Measurements from ENCODE around the gene UBE2S.
A peak's percentile ranks its signal among the peaks of the same experiment; 100 is the strongest.

Gene UBE2S

GRCh38 chr19:55362174-55362989, 45.2 kb downstream of the UBE2S start:
- no peak for DNase-seq (ENCODE audit: low read depth in 2 of 2)

- no peak for DNase-seq (ENCODE audit: low read depth in 2 of 2)
These were observed 46.7 kb downstream of the UBE2S start for GRCh38 chr19:55360902-55361301.

- no peak for DNase-seq (ENCODE audit: low read depth in 2 of 2)
These were observed 48.4 kb downstream of the UBE2S start for GRCh38 chr19:55358943-55359908.

- DNase-seq (ENCODE audit: low read depth in 2 of 2) = no peak
These were observed 49.1 kb downstream of the UBE2S start for GRCh38 chr19:55358493-55358892.

- no peak for DNase-seq (ENCODE audit: low read depth in 2 of 2)
These were observed 52.3 kb downstream of the UBE2S start for GRCh38 chr19:55355213-55355821.

- no peak for DNase-seq (ENCODE audit: low read depth in 2 of 2)
These were observed 52.8 kb downstream of the UBE2S start, which contains the start of gene COX6B2 for GRCh38 chr19:55354698-55355212. Gene COX6B2 (minus strand): TSS chr19:55354719. CDS start chr19:55354521, 198 bp downstream.

- peak in 1 of 2 donors; percentile 36 for DNase-seq (ENCODE audit: low read depth in 2 of 2)
These were observed 53.5 kb downstream of the UBE2S start for GRCh38 chr19:55353803-55354697.

- DNase-seq (ENCODE audit: low read depth in 2 of 2) = no peak
These were observed 54.2 kb downstream of the UBE2S start for GRCh38 chr19:55353356-55353802.

GRCh38 chr19:55352549-55353145, 54.9 kb downstream of the UBE2S start:
- DNase-seq (ENCODE audit: low read depth in 2 of 2) = no peak

- DNase-seq (ENCODE audit: low read depth in 2 of 2) = no peak
These were observed 55.5 kb downstream of the UBE2S start for GRCh38 chr19:55352040-55352439.

GRCh38 chr19:55350620-55351315, 56.8 kb downstream of the UBE2S start:
- DNase-seq (ENCODE audit: low read depth in 2 of 2) = no peak

Data from stimulated activated CD4-positive, alpha-beta T cell treated with anti-CD3 and anti-CD28 coated beads, Interleukin-15, amount 100 ng/mL, for 48 hours (primary cell).